H9 (cell line): ENCODE results near the gene NFATC4. TPM values are rescaled to one million over a fixed set of nuclear protein-coding genes. Genes with fewer than 3 reads are reported as not detected.

Source experiments
- DNase-seq: peaks from one replicate; pipeline ENCODE4 v3.0.0-alpha.2; 2017
- H2AFZ ChIP-seq: one replicate; pipeline ENCODE4 v1.6.1; 2013; ENCODE audit warnings: mild to moderate bottlenecking, low read length, control low read depth, moderate library complexity
- H2AK5ac ChIP-seq: 2 replicates; pipeline ENCODE4 v1.6.1; 2013; ENCODE audit warnings: low read length, control low read depth, mixed read lengths; ENCODE audit not compliant: insufficient read length
- H2BK120ac ChIP-seq: one replicate; pipeline ENCODE4 v1.6.1; 2013; ENCODE audit warnings: low read depth, mild to moderate bottlenecking, low read length, control low read depth, inconsistent platforms; ENCODE audit not compliant: poor library complexity, severe bottlenecking
- H2BK12ac ChIP-seq: 2 replicates; pipeline ENCODE4 v1.6.1; 2013; ENCODE audit warnings: low read length, control low read depth, mixed read lengths, low read depth; ENCODE audit not compliant: insufficient read length
- H2BK15ac ChIP-seq: 2 replicates; pipeline ENCODE4 v1.6.1; 2013; ENCODE audit warnings: low read depth, low read length, control low read depth
- H2BK20ac ChIP-seq: one replicate; pipeline ENCODE4 v1.6.1; 2013; ENCODE audit warnings: low read depth, mild to moderate bottlenecking, low read length, control low read depth, inconsistent platforms; ENCODE audit not compliant: poor library complexity, severe bottlenecking
- H2BK5ac ChIP-seq: 2 replicates; pipeline ENCODE4 v1.6.1; 2013; ENCODE audit warnings: low read length, control low read depth, mixed read lengths; ENCODE audit not compliant: insufficient read length
- H3K14ac ChIP-seq: 2 replicates; pipeline ENCODE4 v1.6.1; 2013; ENCODE audit warnings: low read length, control low read depth; ENCODE audit not compliant: insufficient read depth
- H3K18ac ChIP-seq: 2 replicates; pipeline ENCODE4 v1.6.1; 2013; ENCODE audit warnings: low read depth, mild to moderate bottlenecking, mixed read lengths, low read length, control low read depth; ENCODE audit not compliant: insufficient read length
- H3K23ac ChIP-seq: 2 replicates; pipeline ENCODE4 v1.6.1; 2013; ENCODE audit warnings: low read length, control low read depth, mixed read lengths, low read depth; ENCODE audit not compliant: insufficient read length
- H3K23me2 ChIP-seq: 2 replicates; pipeline ENCODE4 v1.6.1; 2013; ENCODE audit warnings: low read depth, mild to moderate bottlenecking, mixed read lengths, low read length, control low read depth; ENCODE audit not compliant: insufficient read length, poor library complexity, severe bottlenecking
- H3K27ac ChIP-seq: 2 replicates; pipeline ENCODE4 v1.5.1; 2013; ENCODE audit warnings: low read length, control low read depth, mixed read lengths, low read depth; ENCODE audit not compliant: insufficient read length
- H3K27me3 ChIP-seq: 2 replicates; pipeline ENCODE4 v1.6.1; 2013; ENCODE audit warnings: low read length, control low read depth, inconsistent platforms; ENCODE audit not compliant: insufficient read depth
- H3K4ac ChIP-seq: 2 replicates; pipeline ENCODE4 v1.6.1; 2013; ENCODE audit warnings: low read depth, mild to moderate bottlenecking, control low read depth, inconsistent platforms, low read length, moderate library complexity
- H3K4me1 ChIP-seq: 2 replicates; pipeline ENCODE4 v1.6.1; 2013; ENCODE audit warnings: low read length, control low read depth, inconsistent platforms; ENCODE audit not compliant: insufficient read depth
- H3K4me2 ChIP-seq: 2 replicates; pipeline ENCODE4 v1.6.1; 2013; ENCODE audit warnings: low read length, control low read depth, mixed read lengths; ENCODE audit not compliant: insufficient read length, insufficient read depth
- H3K56ac ChIP-seq: 2 replicates; pipeline ENCODE4 v1.6.1; 2013; ENCODE audit warnings: low read depth, mild to moderate bottlenecking, mixed read lengths, low read length, control low read depth; ENCODE audit not compliant: insufficient read length
- H3K79me1 ChIP-seq: 2 replicates; pipeline ENCODE4 v1.6.1; 2013; ENCODE audit warnings: low read depth, mild to moderate bottlenecking, moderate library complexity, low read length, control low read depth, inconsistent platforms; ENCODE audit not compliant: insufficient read depth, poor library complexity, severe bottlenecking
- H3K79me2 ChIP-seq: 2 replicates; pipeline ENCODE4 v1.6.1; 2013; ENCODE audit warnings: low read length, control low read depth, inconsistent platforms; ENCODE audit not compliant: insufficient read depth
- H3K9ac ChIP-seq: 2 replicates; pipeline ENCODE4 v1.6.1; 2013; ENCODE audit warnings: low read length, control low read depth, mixed read lengths; ENCODE audit not compliant: insufficient read length; ENCODE audit errors: extremely low read depth
- H3K9me3 ChIP-seq: one replicate; pipeline ENCODE4 v1.6.1; 2013; ENCODE audit warnings: low read depth, low read length, inconsistent platforms; ENCODE audit not compliant: control insufficient read depth
- H3T11ph ChIP-seq: one replicate; pipeline ENCODE4 v1.6.1; 2013; ENCODE audit warnings: mild to moderate bottlenecking, low read length, control low read depth, inconsistent platforms
- H4K20me1 ChIP-seq: one replicate; pipeline ENCODE4 v1.6.1; 2013; ENCODE audit not compliant: control insufficient read depth, insufficient read length, insufficient read depth
- H4K5ac ChIP-seq: 2 replicates; pipeline ENCODE4 v1.6.1; 2013; ENCODE audit warnings: low read depth, mild to moderate bottlenecking, mixed read lengths, low read length, control low read depth; ENCODE audit not compliant: insufficient read length
- H4K8ac ChIP-seq: replicated peaks from 2 replicates; pipeline ENCODE4 v1.6.1; 2013; ENCODE audit warnings: low read length, control low read depth, mixed read lengths, low read depth; ENCODE audit not compliant: insufficient read length
- H4K91ac ChIP-seq: 2 replicates; pipeline ENCODE4 v1.6.1; 2013; ENCODE audit warnings: low read depth, mild to moderate bottlenecking, moderate library complexity, mixed read lengths, low read length, control low read depth; ENCODE audit not compliant: insufficient read length
- H3K27ac Mint-ChIP-seq, 3 experiments: 2 replicates in 2 of 3; 3 replicates in 1 of 3; pipeline ENCODE4 v1.8.0; 2020 to 2021; ENCODE audit warnings: mixed read lengths in 3 of 3, mild to moderate bottlenecking in 1 of 3, moderate library complexity in 1 of 3
- H3K27me3 Mint-ChIP-seq: 2 replicates; pipeline ENCODE4 v1.8.0; 2021; ENCODE audit warnings: low read depth, mild to moderate bottlenecking, moderate library complexity, mixed read lengths
- H3K36me3 Mint-ChIP-seq, 3 experiments: 2 replicates in 2 of 3; 3 replicates in 1 of 3; pipeline ENCODE4 v1.8.0; 2020 to 2021; ENCODE audit warnings: low read depth in 3 of 3, mixed read lengths in 3 of 3; ENCODE audit not compliant: insufficient read depth in 1 of 3
- H3K4me1 Mint-ChIP-seq, 2 experiments: 2 replicates each; pipeline ENCODE4 v1.8.0; 2020; ENCODE audit warnings: mixed read lengths in 2 of 2
- H3K4me3 Mint-ChIP-seq, 2 experiments: 2 replicates in 1 of 2; 3 replicates in 1 of 2; pipeline ENCODE4 v1.8.0; 2020 to 2021; ENCODE audit warnings: mild to moderate bottlenecking in 2 of 2, mixed read lengths in 2 of 2, moderate library complexity in 1 of 2
- H3K9me3 Mint-ChIP-seq, 2 experiments: 2 replicates in 1 of 2; 3 replicates in 1 of 2; pipeline ENCODE4 v1.8.0; 2020; ENCODE audit warnings: mild to moderate bottlenecking in 2 of 2, mixed read lengths in 2 of 2, moderate library complexity in 1 of 2
- CTCF ChIP-seq: fragments of 200-600 bp; sonication (generic); conservative IDR thresholded peaks from 3 replicates; pipeline ENCODE4 v1.8.0; 2021; ENCODE audit warnings: antibody characterized with exemption, mild to moderate bottlenecking
- WGBS: extraction: QIAGEN DNeasy Blood & Tissue Kit; methylation state at CpG from one replicate; pipeline ENCODE4 v1.1.7; 2013; ENCODE audit warnings: missing lambda C conversion rate, low lambda C conversion rate, mixed read lengths; ENCODE audit not compliant: insufficient read length; ENCODE audit errors: extremely low coverage; 5-methylcytosine and 5-hydroxymethylcytosine counted together
- total RNA-seq: library from RNA; stranded (reverse); gene quantifications from 2 replicates; pipeline ENCODE4 v1.2.1, GENCODE V29; 2021

NFATC4 gene
- total RNA-seq, 1 experiment from 2014 or later: 46.4 TPM

- H3T11ph ChIP-seq: no peak overlapping the region
- H2BK12ac ChIP-seq: no peak overlapping the region
- H2BK15ac ChIP-seq: no peak overlapping the region
- no peak overlapping the region for H3K27ac ChIP-seq
- H3K4me2 ChIP-seq: peak overlapping the region; percentile 65
- H3K4me3 Mint-ChIP-seq: peak overlapping the region; percentile 30 to 79; a peak in 3 of 5 replicates
- no peaks in the 10 kb centered on the region; the same call in 1 of the 2 replicates for H3K4me1 ChIP-seq
- peaks cover 17% of the 10 kb centered on the region for H3K27me3 Mint-ChIP-seq
- peaks cover 39 to 45% of the 10 kb centered on the region in 2 experiments for H3K4me1 Mint-ChIP-seq
- TF ChIP-seq CTCF: no peak
- no peaks in the 10 kb centered on the region for H3K79me1 ChIP-seq
- no peak for DNase-seq
- no peaks in the 10 kb centered on the region for H3K79me2 ChIP-seq
- no peak overlapping the region for H3K18ac ChIP-seq
- no peak overlapping the region for H4K8ac ChIP-seq
- no peak overlapping the region for H4K91ac ChIP-seq
- peaks cover 5% of the 10 kb centered on the region for H3K23me2 ChIP-seq
- WGBS: no CpG with 5 or more reads among the region's 6 CpGs
- no peaks in the 10 kb centered on the region for H3K36me3 Mint-ChIP-seq
- no peak overlapping the region for H3K14ac ChIP-seq
- no peaks in the 10 kb centered on the region for H4K20me1 ChIP-seq
- H3K9me3 Mint-ChIP-seq: no peaks in the 10 kb centered on the region
- no peak overlapping the region for H4K5ac ChIP-seq
- H3K4ac ChIP-seq: no peak overlapping the region
- H2BK20ac ChIP-seq: no peak overlapping the region
- no peak overlapping the region for H3K9ac ChIP-seq
- no peak overlapping the region for H3K27ac Mint-ChIP-seq
- no peak overlapping the region for H3K23ac ChIP-seq
- no peaks in the 10 kb centered on the region for H3K27me3 ChIP-seq
- no peak overlapping the region for H2BK120ac ChIP-seq
- no peak overlapping the region for H3K56ac ChIP-seq
- no peaks in the 10 kb centered on the region for H3K9me3 ChIP-seq
- no peak overlapping the region for H2BK5ac ChIP-seq
- H2AK5ac ChIP-seq: no peak overlapping the region
- H2AFZ ChIP-seq: no peak overlapping the region
Observed at GRCh38 chr14:24397639-24398292, 29.8 kb downstream of the NFATC4 start.
